Measurements from ENCODE around the gene NAALADL2.

DNA sequence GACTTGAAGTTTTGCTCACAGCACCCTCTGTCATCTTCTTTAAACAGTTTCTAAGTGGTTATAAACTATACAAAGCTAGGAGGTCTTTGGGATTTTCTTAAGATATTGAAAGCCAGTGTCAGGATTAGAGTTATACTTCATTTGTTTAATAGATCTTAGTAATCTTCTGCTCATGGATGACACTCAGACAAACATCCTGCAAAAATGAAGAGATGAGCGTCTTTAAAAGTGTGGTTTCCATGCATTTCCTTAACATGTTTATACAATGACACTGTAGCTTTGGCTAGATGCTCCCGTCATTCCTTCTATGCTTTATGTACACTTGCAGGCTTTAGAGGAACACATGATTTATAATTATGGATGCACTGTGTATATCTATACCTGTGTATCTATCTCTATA is 182.2 kb downstream of the NAALADL2 start:
- TF ChIP-seq, protein P1, sequence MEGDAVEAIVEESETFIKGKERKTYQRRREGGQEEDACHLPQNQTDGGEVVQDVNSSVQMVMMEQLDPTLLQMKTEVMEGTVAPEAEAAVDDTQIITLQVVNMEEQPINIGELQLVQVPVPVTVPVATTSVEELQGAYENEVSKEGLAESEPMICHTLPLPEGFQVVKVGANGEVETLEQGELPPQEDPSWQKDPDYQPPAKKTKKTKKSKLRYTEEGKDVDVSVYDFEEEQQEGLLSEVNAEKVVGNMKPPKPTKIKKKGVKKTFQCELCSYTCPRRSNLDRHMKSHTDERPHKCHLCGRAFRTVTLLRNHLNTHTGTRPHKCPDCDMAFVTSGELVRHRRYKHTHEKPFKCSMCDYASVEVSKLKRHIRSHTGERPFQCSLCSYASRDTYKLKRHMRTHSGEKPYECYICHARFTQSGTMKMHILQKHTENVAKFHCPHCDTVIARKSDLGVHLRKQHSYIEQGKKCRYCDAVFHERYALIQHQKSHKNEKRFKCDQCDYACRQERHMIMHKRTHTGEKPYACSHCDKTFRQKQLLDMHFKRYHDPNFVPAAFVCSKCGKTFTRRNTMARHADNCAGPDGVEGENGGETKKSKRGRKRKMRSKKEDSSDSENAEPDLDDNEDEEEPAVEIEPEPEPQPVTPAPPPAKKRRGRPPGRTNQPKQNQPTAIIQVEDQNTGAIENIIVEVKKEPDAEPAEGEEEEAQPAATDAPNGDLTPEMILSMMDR (IDR thresholded peaks at IDR 0.05; ENCODE audit: poor library complexity) = no peak
- TF ChIP-seq EZH2phosphoT487 (IDR thresholded peaks at IDR 0.05; ENCODE audit: low read depth, severe bottlenecking, unreplicated experiment) = no peak

Data from hepatocyte (in vitro differentiated cells).